Sigmoid colon (tissue), 7 donors: ENCODE results near the gene PLXND1. TPM values are rescaled to one million over a fixed set of nuclear protein-coding genes. Genes with fewer than 3 reads are reported as not detected.

ENCODE experiments used
- DNase-seq: peaks from one replicate; pipeline ENCODE4 v3.0.0-alpha.2; 2019
- H3K27ac ChIP-seq, 4 donors: fragments of 200-600 bp; sonication (generic); one replicate each; pipeline ENCODE4 v1.5.1; 2016 to 2019; ENCODE audit warnings: mild to moderate bottlenecking in 1 of 4
- H3K27me3 ChIP-seq, 3 donors: fragments of 200-600 bp; sonication (generic); one replicate each; pipeline ENCODE4 v1.5.1; 2019; ENCODE audit warnings: mild to moderate bottlenecking in 1 of 3
- H3K36me3 ChIP-seq, 4 donors: fragments of 200-600 bp; sonication (generic); one replicate each; pipeline ENCODE4 v1.5.1; 2016 to 2019
- H3K4me1 ChIP-seq, 4 donors: fragments of 200-600 bp; sonication (generic); one replicate each; pipeline ENCODE4 v1.5.1; 2017 to 2019
- H3K4me3 ChIP-seq, 4 donors: fragments of 200-600 bp; sonication (generic); one replicate each; pipeline ENCODE4 v1.5.1; 2017 to 2019; ENCODE audit warnings: mild to moderate bottlenecking in 2 of 4, moderate library complexity in 1 of 4
- H3K9me3 ChIP-seq, 4 donors: fragments of 200-600 bp in 3 of 4; sonication (generic) in 3 of 4; one replicate each; pipeline versions ENCODE4 v1.5.1 to v1.6.1; 2013 to 2019
- EP300 ChIP-seq, 4 donors: sonication (generic); formaldehyde crosslinking; IDR thresholded peaks; one replicate each; pipeline ENCODE4 v1.6.1; 2017; ENCODE audit warnings: antibody characterized with exemption in 4 of 4
- POLR2A ChIP-seq, 2 donors: fragments of 450-650 bp; IDR thresholded peaks; one replicate each; pipeline ENCODE4 v1.6.1; 2016; ENCODE audit warnings: antibody characterized with exemption in 2 of 2, mild to moderate bottlenecking in 2 of 2, moderate library complexity in 2 of 2
- POLR2AphosphoS5 ChIP-seq, 4 donors: sonication (generic); formaldehyde crosslinking; IDR thresholded peaks; one replicate each; pipeline ENCODE4 v1.6.1; 2017; ENCODE audit warnings: antibody characterized with exemption in 4 of 4
- WGBS, 2 donors: extraction: QIAGEN DNeasy Blood & Tissue Kit; methylation state at CpG; one replicate each; pipeline ENCODE4 v1.1.7; 2013; 5-methylcytosine and 5-hydroxymethylcytosine counted together
- intact Hi-C: fragments of 100-400 bp; cut with DNase I; formaldehyde crosslinking; loops from one replicate; pipeline ENCODE4 v1.15.1; 2023
- polyA plus RNA-seq, 3 donors: library from polyadenylated mRNA; stranded (reverse); fragments of 200-250 nt; gene quantifications; one replicate each; pipeline ENCODE4 v1.2.3, GENCODE V29; 2013
- total RNA-seq, 4 donors: library from RNA; depleted of rRNA; stranded (reverse); fragments of >200 nt; gene quantifications; one replicate each; pipeline ENCODE4 v1.1.0, GENCODE V29; 2016
- TF ChIP-seq, protein P1 (sequence below), 4 experiments: fragments of 450-650 bp in 3 of 4; fragments of 200-600 bp in 1 of 4; IDR thresholded peaks; one replicate each; pipeline ENCODE4 v1.5.1; 2016 to 2019; ENCODE audit warnings: antibody characterized with exemption in 4 of 4, mild to moderate bottlenecking in 3 of 4, moderate library complexity in 2 of 4
- donor health status: healthy with polysubstance abuse.
- donor health status: Bipolar disorder and iron deficiency.
- donor health status: healthy.

PLXND1 gene
- total and polyA plus RNA-seq, 7 donors: 9.6 to 77.0 (median 42.0) TPM

DNA sequence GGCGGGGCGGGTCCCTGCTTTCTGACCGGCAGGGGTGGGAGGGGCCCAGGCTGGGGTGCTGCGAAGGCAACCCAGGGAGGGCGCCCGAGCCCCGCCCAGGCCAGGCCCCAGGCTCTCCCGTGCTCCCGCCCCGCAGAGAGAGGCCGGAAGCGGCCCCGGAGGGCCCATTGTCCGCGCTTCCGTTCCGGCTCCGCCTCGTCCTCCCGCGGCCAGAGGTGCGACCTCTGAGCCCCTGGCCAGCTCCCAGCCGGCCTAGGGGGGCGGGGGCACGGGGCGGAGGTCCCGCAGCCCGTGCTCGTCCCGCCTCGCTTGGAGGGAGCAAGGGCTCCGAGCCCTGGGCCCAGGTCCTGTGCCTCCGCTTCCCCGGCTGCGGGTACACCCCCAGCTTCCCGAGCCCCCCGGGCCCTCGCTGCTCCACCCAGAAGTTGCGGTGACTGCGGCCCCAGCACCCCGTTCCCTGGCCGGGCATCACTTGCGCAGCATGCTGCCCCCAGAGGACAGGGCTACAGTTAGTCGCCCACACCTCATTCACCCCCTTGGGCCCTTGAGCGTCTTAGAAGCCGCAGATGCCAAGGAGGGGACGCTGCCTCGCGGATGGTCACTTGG, 20.4 kb upstream of the PLXND1 start:
- TF ChIP-seq, protein P1, sequence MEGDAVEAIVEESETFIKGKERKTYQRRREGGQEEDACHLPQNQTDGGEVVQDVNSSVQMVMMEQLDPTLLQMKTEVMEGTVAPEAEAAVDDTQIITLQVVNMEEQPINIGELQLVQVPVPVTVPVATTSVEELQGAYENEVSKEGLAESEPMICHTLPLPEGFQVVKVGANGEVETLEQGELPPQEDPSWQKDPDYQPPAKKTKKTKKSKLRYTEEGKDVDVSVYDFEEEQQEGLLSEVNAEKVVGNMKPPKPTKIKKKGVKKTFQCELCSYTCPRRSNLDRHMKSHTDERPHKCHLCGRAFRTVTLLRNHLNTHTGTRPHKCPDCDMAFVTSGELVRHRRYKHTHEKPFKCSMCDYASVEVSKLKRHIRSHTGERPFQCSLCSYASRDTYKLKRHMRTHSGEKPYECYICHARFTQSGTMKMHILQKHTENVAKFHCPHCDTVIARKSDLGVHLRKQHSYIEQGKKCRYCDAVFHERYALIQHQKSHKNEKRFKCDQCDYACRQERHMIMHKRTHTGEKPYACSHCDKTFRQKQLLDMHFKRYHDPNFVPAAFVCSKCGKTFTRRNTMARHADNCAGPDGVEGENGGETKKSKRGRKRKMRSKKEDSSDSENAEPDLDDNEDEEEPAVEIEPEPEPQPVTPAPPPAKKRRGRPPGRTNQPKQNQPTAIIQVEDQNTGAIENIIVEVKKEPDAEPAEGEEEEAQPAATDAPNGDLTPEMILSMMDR (IDR thresholded peaks at IDR 0.05): no peak
- TF ChIP-seq POLR2A (IDR thresholded peaks at IDR 0.05) (peak; percentile 56 to 82), EP300 (IDR thresholded peaks at IDR 0.05) (no peak), POLR2AphosphoS5 (IDR thresholded peaks at IDR 0.05) (peak; percentile 74 to 93 (median 84))
- peaks cover 0 to 50% (median 43%) of the 10 kb centered on the region in 4 donors for H3K4me1 ChIP-seq
- DNase-seq: peak; percentile 96
- no peaks in the 10 kb centered on the region for H3K27me3 ChIP-seq
- no peaks in the 10 kb centered on the region for H3K36me3 ChIP-seq
- H3K27ac ChIP-seq: peak overlapping the region; percentile 95 to 99 (median 96)
- H3K9me3 ChIP-seq: no peaks in the 10 kb centered on the region
- peak overlapping the region; percentile 58 to 75 (median 62) for H3K4me3 ChIP-seq
- WGBS, 2 donors: 1% methylated on average over 49 of the region's 49 CpGs
- intact Hi-C loops: loop anchor here (2.0 to 10.0 kb wide), 2 partner anchors 136 to 378 kb away; no protein-coding TSS in a partner anchor

DNA sequence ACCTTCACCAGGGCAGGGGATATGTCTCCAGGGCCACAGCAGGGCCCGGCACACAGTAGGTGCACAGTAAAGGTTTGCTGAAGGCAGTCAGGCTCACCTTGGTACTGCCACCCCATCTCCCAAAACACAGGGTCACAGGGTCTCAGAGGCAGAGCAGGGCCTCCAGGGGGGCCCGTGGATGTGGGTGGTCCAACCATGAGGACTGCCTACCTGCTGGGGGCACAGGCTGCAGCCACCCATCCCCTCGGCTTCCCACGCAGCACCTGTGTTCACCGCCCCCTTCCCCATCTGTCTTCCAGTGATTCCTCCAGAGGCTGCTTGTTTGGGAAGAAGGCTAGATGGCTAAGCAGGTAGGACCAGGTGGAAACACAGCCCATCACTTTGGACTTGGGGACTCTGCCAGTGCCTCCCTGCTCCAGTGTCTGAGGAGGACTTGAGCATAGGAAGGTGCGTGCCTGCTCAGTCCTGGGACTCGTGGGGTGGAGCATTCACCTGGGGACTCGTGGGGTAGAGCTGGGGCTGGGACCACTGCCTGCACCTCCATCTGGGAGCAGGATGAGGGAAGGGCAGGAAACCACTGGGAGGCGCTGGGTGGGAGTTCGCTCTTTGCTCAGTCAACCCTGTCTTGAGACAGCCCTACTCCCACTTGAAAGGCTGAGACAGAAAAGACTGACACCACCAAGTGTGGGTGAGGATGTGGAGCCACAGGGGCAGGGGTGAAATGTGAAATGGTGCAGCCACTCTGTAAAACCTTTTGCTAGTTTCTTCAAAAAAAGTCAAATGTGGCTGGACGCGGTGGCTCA, 18.8 kb upstream of the PLXND1 start:
- 69 to 84% methylated on average over 12 of the region's 12 CpGs for WGBS, 2 donors
- Histone ChIP-seq H3K36me3 (no peaks in the 10 kb centered on the region), H3K4me1 (peaks cover 0 to 50% (median 43%) of the 10 kb centered on the region in 4 donors), H3K4me3 (no peak overlapping the region), H3K27ac (peak overlapping the region; percentile 95 to 99 (median 96)), H3K9me3 (no peaks in the 10 kb centered on the region), H3K27me3 (no peaks in the 10 kb centered on the region)
- DNase-seq: peak; percentile 71
- TF ChIP-seq POLR2A (IDR thresholded peaks at IDR 0.05): no peak
- TF ChIP-seq POLR2AphosphoS5 (IDR thresholded peaks at IDR 0.05): no peak
- no peak for TF ChIP-seq EP300 (IDR thresholded peaks at IDR 0.05)
- TF ChIP-seq, protein P1 (IDR thresholded peaks at IDR 0.05): no peak
- intact Hi-C loops: loop anchor here (10.0 kb wide), 1 partner anchor 380 kb away; no protein-coding TSS in a partner anchor

DNA sequence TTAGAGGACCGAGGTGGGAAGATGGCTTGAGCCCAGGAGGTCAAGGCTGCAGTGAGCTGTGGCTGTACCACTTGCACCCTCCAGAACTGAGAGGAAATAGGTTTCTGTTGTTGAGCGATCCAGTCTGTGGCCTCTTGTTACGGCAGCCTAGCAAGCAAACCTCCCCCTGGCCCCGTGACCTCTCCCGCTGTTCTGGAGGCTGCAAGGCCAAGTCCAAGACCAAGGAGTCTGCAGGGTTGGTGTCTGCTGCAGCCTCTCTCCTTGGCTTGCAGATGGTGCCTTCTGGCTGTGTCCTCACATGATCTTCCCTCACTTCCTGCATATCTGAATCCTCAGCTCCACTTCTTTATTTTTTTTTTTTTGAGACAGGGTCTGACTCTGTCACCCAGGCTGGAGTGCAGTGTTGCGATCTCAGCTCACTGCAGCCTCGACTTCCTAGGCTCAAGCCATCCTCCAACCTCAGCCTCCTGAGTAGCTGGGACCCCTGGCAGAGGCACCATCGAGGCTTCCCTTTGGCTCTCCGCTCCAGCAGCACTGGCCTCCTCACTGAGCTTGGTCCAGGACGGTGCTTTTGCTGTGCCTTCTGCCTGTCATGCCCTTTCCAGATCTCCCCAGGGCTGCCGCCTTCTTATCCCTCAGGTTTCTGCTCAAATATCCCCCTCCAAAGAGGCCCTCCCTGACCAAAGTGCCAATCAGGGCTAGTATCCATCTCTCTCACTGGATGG, 18.0 kb upstream of the PLXND1 start:
- intact Hi-C loops: loop anchor here (10.0 kb wide), 1 partner anchor 380 kb away; no protein-coding TSS in a partner anchor
- WGBS, 2 donors: 85 to 86% methylated on average over 11 of the region's 11 CpGs
- no peaks in the 10 kb centered on the region for H3K9me3 ChIP-seq
- no peak for TF ChIP-seq EP300 (IDR thresholded peaks at IDR 0.05)
- TF ChIP-seq, protein P1 (IDR thresholded peaks at IDR 0.05): no peak
- no peak for TF ChIP-seq POLR2AphosphoS5 (IDR thresholded peaks at IDR 0.05)
- no peak for TF ChIP-seq POLR2A (IDR thresholded peaks at IDR 0.05)
- H3K27me3 ChIP-seq: no peaks in the 10 kb centered on the region
- H3K4me1 ChIP-seq: peaks cover 0 to 50% (median 43%) of the 10 kb centered on the region in 4 donors
- no peak overlapping the region for H3K4me3 ChIP-seq
- peak; percentile 74 for DNase-seq
- no peaks in the 10 kb centered on the region for H3K36me3 ChIP-seq
- peak overlapping the region; percentile 95 to 99 (median 96) for H3K27ac ChIP-seq

DNA sequence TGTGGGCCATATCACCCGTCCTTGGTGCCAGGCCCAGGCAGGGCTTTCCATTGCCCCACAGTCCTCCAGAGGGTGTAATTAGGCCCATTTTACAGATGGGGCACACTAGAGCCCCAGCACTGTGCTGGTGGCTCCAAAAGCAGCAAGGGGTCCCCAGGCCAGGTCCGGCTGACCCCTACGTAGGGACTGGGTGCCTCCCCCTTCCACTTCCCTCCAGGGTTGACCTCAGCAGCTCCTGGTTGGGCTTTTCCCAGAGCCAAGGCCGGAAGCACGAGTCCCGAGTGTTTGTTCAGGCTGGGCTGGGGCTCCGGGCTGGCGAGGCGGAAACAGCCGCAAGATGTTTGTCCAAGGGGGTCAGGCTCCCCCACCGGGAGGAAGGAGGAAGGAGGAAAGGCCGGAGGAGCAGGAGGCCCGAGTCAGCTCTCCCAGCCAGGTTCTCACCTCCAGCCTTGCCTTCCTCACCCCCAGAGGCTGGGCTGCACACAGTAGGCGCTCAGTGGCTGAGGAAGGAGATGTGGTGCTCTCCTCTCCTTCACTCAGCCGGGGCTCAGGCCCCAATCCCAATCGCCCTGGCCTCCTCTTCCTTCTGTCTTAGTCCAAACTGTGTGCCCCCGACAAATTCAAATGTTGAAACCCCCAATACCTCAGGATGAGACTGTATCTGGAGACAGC, 17.1 kb upstream of the PLXND1 start:
- Histone ChIP-seq H3K4me3 (no peak overlapping the region), H3K9me3 (no peaks in the 10 kb centered on the region), H3K27ac (peak overlapping the region; percentile 43 to 99 (median 76)), H3K4me1 (peaks cover 0 to 50% (median 42%) of the 10 kb centered on the region in 4 donors), H3K36me3 (no peaks in the 10 kb centered on the region), H3K27me3 (no peaks in the 10 kb centered on the region)
- WGBS, 2 donors: 26 to 58% methylated on average over 17 of the region's 17 CpGs
- intact Hi-C loops: loop anchor here (10.0 kb wide), 1 partner anchor 381 kb away; no protein-coding TSS in a partner anchor
- peak; percentile 80 for DNase-seq
- TF ChIP-seq, protein P1 (IDR thresholded peaks at IDR 0.05): no peak
- TF ChIP-seq POLR2AphosphoS5 (IDR thresholded peaks at IDR 0.05) (peak in 3 of 4 donors; percentile 29 to 41 (median 34)), EP300 (IDR thresholded peaks at IDR 0.05) (no peak), POLR2A (IDR thresholded peaks at IDR 0.05) (no peak)
